ENCODE measurements around the gene FCN3. TPM values are rescaled to one million over a fixed set of nuclear protein-coding genes. Genes with fewer than 3 reads are reported as not detected.

The FCN3 gene
- total and polyA plus RNA-seq, 10 of the 15 experiments (the other 5 are each of a cell fraction or from before 2014, with no cell fraction given): 0.28 TPM; not detected in 9

DNA sequence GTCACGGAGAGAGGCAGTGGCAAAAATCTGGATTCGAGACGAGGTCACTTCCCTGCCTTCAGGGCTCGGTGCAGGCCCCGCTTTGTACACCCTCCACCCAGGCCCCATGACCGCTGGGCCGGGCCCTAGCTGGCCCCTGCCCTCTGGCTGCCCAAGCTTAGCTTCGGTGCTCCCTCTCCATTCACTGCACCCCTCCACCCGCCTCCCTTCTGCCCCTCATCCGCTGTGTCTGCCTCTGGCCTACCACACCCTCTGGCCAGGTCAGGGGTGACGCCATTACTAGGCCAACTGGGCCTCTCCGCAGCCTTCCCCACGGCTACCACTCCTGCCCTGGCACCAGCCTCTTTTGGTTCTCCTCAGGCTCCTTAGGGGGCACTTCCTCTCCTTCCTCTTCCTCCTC, 9.0 kb upstream of the FCN3 start:
- ChIA-PET POLR2A (no interaction called here), SMC1A (ENCODE audit: uncharacterized antibody, unreplicated experiment) (interaction anchor here (2.0 kb wide), 1 partner anchor 11 kb away, joined by 5 read pairs; no protein-coding TSS in a partner anchor), RAD21 (ENCODE audit: unreplicated experiment) (interaction anchor here (0.7 to 0.9 kb wide), 2 partner anchors 51 to 220 kb away, joined by 3 read pairs; partner anchors contain the start of gene AHDC1), CTCF (interaction anchor here (0.6 to 9.0 kb wide), 7 partner anchors 19 to 86 kb away, joined by 3 to 242 read pairs (median 5); partner anchors contain the start of gene SYTL1)
- H3K27ac ChIP-seq (ENCODE audit: control insufficient read depth, insufficient read depth): no peak overlapping the region
- H4K20me1 ChIP-seq (ENCODE audit: control insufficient read depth, insufficient read depth): no peaks in the 10 kb centered on the region
- no TSS peak for BruUV-seq (replicated peaks)
- no peak overlapping the region for H3K4me3 ChIP-seq
- H3K9ac ChIP-seq (ENCODE audit: control insufficient read depth, insufficient read depth, low read length): no peak overlapping the region
- WGBS (ENCODE audit: insufficient coverage, insufficient replicate concordance, low lambda C conversion rate, missing lambda C conversion rate): 77% methylated on average over 13 of the region's 13 CpGs
- H3K4me2 ChIP-seq (ENCODE audit: control insufficient read depth, insufficient read depth): no peak overlapping the region
- no peaks in the 10 kb centered on the region for H3K79me2 ChIP-seq (ENCODE audit: control insufficient read depth, insufficient read depth, low read length)
- DNase-seq (ENCODE audit: low read depth, low spot score): no peak
- H3K9me3 ChIP-seq (replicated peaks; ENCODE audit: control insufficient read depth, insufficient read depth, low read length): no peaks in the 10 kb centered on the region
- no peaks in the 10 kb centered on the region; the same call in 1 of the 2 replicates for H3K4me1 ChIP-seq (ENCODE audit: control insufficient read depth, insufficient read depth, low read length)
- H2AFZ ChIP-seq (ENCODE audit: control insufficient read depth, low read depth, low read length): no peak overlapping the region
- in situ Hi-C loops (cut with MboI) (no loop called here), intact Hi-C loops (cut with micrococcal nuclease; ENCODE audit: unreplicated experiment) (no loop called here)
- no peak for TF ChIP-seq DPF2 (IDR thresholded peaks at IDR 0.05)
- no peaks in the 10 kb centered on the region for H3K36me3 ChIP-seq (ENCODE audit: control insufficient read depth in 2 of 2, insufficient read depth in 2 of 2, low read length in 1 of 2)
- FAIRE-seq: no peak
- H3K27me3 ChIP-seq (replicated peaks in 1 of 2; ENCODE audit: control insufficient read depth in 2 of 2, insufficient read depth in 2 of 2, low read length in 1 of 2): peaks cover 0 to 2% of the 10 kb centered on the region in 2 experiments; a peak in 2 of 4 replicates
- ATAC-seq: no peak

DNA sequence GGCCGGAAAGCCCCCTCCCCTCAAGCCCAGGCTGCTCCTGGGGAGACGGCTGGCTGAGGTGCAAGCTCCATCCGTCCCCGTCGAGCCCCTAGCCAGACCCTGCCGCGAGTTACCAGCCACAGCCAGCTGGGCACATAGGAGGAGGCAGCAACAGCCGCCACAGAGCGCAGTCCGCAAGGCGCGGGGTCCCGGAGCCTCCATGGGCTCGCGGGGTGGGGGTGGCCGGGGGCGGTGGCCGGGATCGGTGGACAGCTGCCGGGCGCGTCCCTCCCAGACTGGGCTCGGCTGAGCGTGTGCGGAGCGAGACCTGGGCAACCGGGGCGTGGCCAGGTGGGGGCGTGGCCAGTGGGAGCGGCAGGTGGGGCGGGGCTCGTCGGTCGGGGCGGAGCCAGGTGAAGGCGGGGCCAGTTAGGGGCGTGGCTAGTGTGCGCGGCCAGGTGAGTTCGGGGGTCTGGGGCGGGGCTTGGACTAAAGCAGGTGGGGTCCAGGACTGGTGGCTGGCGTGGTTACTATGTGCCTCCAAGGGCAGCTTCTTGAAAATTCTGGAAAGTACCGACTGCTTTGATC, 8.5 kb upstream of the FCN3 start, which contains the start of gene CD164L2:
Gene CD164L2 (minus strand): TSS at position 295 of the 567 bp plus-strand sequence. CDS start 94 bp downstream, at position 201.
- ChIA-PET SMC1A (ENCODE audit: uncharacterized antibody, unreplicated experiment) (no interaction called here), POLR2A (no interaction called here), RAD21 (ENCODE audit: unreplicated experiment) (interaction anchor here (1.5 kb wide), 1 partner anchor 18 kb away, joined by 5 read pairs; no protein-coding TSS in a partner anchor), CTCF (interaction anchor here (0.6 to 1.8 kb wide), 5 partner anchors 12 to 83 kb away, joined by 3 to 9 read pairs (median 4); no protein-coding TSS in a partner anchor)
- ATAC-seq (peak; percentile 54; the same call in 2 of the 3 replicates), FAIRE-seq (no peak), DNase-seq (ENCODE audit: low read depth, low spot score) (no peak)
- Histone ChIP-seq H3K4me2 (ENCODE audit: control insufficient read depth, insufficient read depth) (no peak within 1 kb of the TSS), H4K20me1 (ENCODE audit: control insufficient read depth, insufficient read depth) (no peaks in the 10 kb centered on the region), H3K4me3 (no peak within 1 kb of the TSS), H3K4me1 (ENCODE audit: control insufficient read depth, insufficient read depth, low read length) (no peaks in the 10 kb centered on the region; the same call in 1 of the 2 replicates), H3K9ac (ENCODE audit: control insufficient read depth, insufficient read depth, low read length) (no peak within 1 kb of the TSS), H3K79me2 (ENCODE audit: control insufficient read depth, insufficient read depth, low read length) (no peaks in the 10 kb centered on the region), H3K27ac (ENCODE audit: control insufficient read depth, insufficient read depth) (no peak within 1 kb of the TSS), H3K27me3 (replicated peaks in 1 of 2; ENCODE audit: control insufficient read depth in 2 of 2, insufficient read depth in 2 of 2, low read length in 1 of 2) (peaks cover 0 to 2% of the 10 kb centered on the region in 2 experiments; a peak in 2 of 4 replicates), H3K9me3 (replicated peaks; ENCODE audit: control insufficient read depth, insufficient read depth, low read length) (no peaks in the 10 kb centered on the region), H2AFZ (ENCODE audit: control insufficient read depth, low read depth, low read length) (no peak within 1 kb of the TSS), H3K36me3 (ENCODE audit: control insufficient read depth in 2 of 2, insufficient read depth in 2 of 2, low read length in 1 of 2) (no peaks in the 10 kb centered on the region)
- no TSS peak for BruUV-seq (replicated peaks)
- 72% methylated on average over 19 of the region's 43 CpGs for WGBS (ENCODE audit: insufficient coverage, insufficient replicate concordance, low lambda C conversion rate, missing lambda C conversion rate)
- TF ChIP-seq POLR2A (IDR thresholded peaks at IDR 0.05; ENCODE audit: low read depth, low read length) (no peak), NBN (IDR thresholded peaks at IDR 0.05) (no peak), ZNF207 (IDR thresholded peaks at IDR 0.05; ENCODE audit: borderline replicate concordance) (no peak), TAF1 (IDR thresholded peaks at IDR 0.05; ENCODE audit: borderline replicate concordance, low read depth, low read length) (no peak), BHLHE40 (IDR thresholded peaks at IDR 0.05; ENCODE audit: borderline replicate concordance in 1 of 2, low read depth in 2 of 2, low read length in 1 of 2) (no peak), CHD4 (IDR thresholded peaks at IDR 0.05) (no peak)
- in situ Hi-C loops (cut with MboI): no loop called here
- intact Hi-C loops (cut with micrococcal nuclease; ENCODE audit: unreplicated experiment): no loop called here

All from GM12878 (cell line).